SK-N-SH (cell line): ENCODE measurements around the gene AKR1D1. TPM values are rescaled to one million over a fixed set of nuclear protein-coding genes. Genes with fewer than 3 reads are reported as not detected.

ENCODE experiments used
- CTCF ChIA-PET: fragments of 300-600, 350-600 bp; formaldehyde crosslinking; extraction: SDS; loops from one replicate; lab custom pipeline; 2021; lab: Yijun Ruan, JAX
- POLR2A ChIA-PET: fragments of 350-600 bp; sonication (Branson Sonifier 250); formaldehyde crosslinking; extraction: SDS; loops from one replicate; lab custom pipeline; 2020; ENCODE audit warnings: antibody characterized with exemption, inconsistent platforms; lab: Yijun Ruan, JAX
- DNase-seq: peaks from one replicate; pipeline ENCODE4 v3.0.0; 2012
- H2AFZ ChIP-seq: fragments of 200-600 bp; sonication (generic); 2 replicates; pipeline ENCODE4 v1.8.1; 2016; ENCODE audit warnings: antibody characterized with exemption, mild to moderate bottlenecking, low read depth
- H3F3A ChIP-seq: fragments of 200-600 bp; sonication (generic); replicated peaks from 2 replicates; pipeline ENCODE3; 2016; ENCODE audit warnings: antibody characterized with exemption, mild to moderate bottlenecking; ENCODE audit not compliant: insufficient read depth
- H3K27ac ChIP-seq, 2 experiments: fragments of 200-500 bp in 1 of 2; fragments of 200-600 bp in 1 of 2; sonication (Bioruptor generic) in 1 of 2; sonication (generic), shearing (Covaris generic) in 1 of 2; 2 replicates each; pipeline versions ENCODE4 v1.5.1 to v1.6.1; 2014 to 2016; ENCODE audit warnings: low read depth in 2 of 2, inconsistent platforms in 1 of 2, low read length in 1 of 2, mild to moderate bottlenecking in 1 of 2, mixed read lengths in 1 of 2
- H3K27me3 ChIP-seq: fragments of 200-600 bp; sonication (generic), shearing (Covaris generic); 2 replicates; pipeline ENCODE4 v1.6.1; 2016; ENCODE audit warnings: mixed run types; ENCODE audit not compliant: insufficient read depth
- H3K36me3 ChIP-seq, 2 experiments: fragments of 200-500 bp in 1 of 2; fragments of 200-600 bp in 1 of 2; sonication (Bioruptor generic) in 1 of 2; sonication (generic) in 1 of 2; replicated peaks in 1 of 2; 2 replicates each; pipeline versions ENCODE3 to v1.5.1; 2014 to 2016; ENCODE audit warnings: low read length in 1 of 2, mild to moderate bottlenecking in 1 of 2; ENCODE audit not compliant: insufficient read depth in 2 of 2, control insufficient read depth in 1 of 2
- H3K4me1 ChIP-seq, 2 experiments: fragments of 200-500 bp in 1 of 2; fragments of 200-600 bp in 1 of 2; sonication (Bioruptor generic) in 1 of 2; sonication (generic), shearing (Covaris generic) in 1 of 2; 2 replicates each; pipeline versions ENCODE4 v1.5.1 to v1.6.1; 2014 to 2016; ENCODE audit warnings: low read depth in 1 of 2, low read length in 1 of 2, mixed run types in 1 of 2; ENCODE audit not compliant: insufficient read depth in 2 of 2, control insufficient read depth in 1 of 2
- H3K4me2 ChIP-seq: fragments of 200-600 bp; sonication (generic), shearing (Covaris generic); 2 replicates; pipeline ENCODE4 v1.6.1; 2017; ENCODE audit warnings: mixed run types
- H3K4me3 ChIP-seq, 2 experiments: fragments of 200-500 bp in 1 of 2; fragments of 200-600 bp in 1 of 2; sonication (Bioruptor generic) in 1 of 2; sonication (generic), shearing (Covaris generic) in 1 of 2; 2 replicates each; pipeline versions ENCODE4 v1.5.1 to v1.8.1; 2014 to 2016; ENCODE audit warnings: low read depth in 2 of 2, inconsistent platforms in 1 of 2, low read length in 1 of 2, mild to moderate bottlenecking in 1 of 2, mixed read lengths in 1 of 2, moderate library complexity in 1 of 2
- H3K79me2 ChIP-seq: fragments of 200-600 bp; sonication (generic); 2 replicates; pipeline ENCODE4 v1.8.1; 2017; ENCODE audit warnings: mild to moderate bottlenecking; ENCODE audit not compliant: insufficient read depth
- H3K9ac ChIP-seq: fragments of 200-600 bp; sonication (generic); 2 replicates; pipeline ENCODE4 v1.6.1; 2017; ENCODE audit warnings: mixed run types
- H3K9me2 ChIP-seq: fragments of 200-600 bp; sonication (generic); 2 replicates; pipeline ENCODE4 v1.6.1; 2017; ENCODE audit warnings: mixed run types
- H3K9me3 ChIP-seq: fragments of 200-600 bp; sonication (generic); 2 replicates; pipeline ENCODE4 v1.6.1; 2017; ENCODE audit warnings: mixed run types, mild to moderate bottlenecking, moderate library complexity
- H4K20me1 ChIP-seq: fragments of 200-600 bp; sonication (generic); 2 replicates; pipeline ENCODE4 v1.6.1; 2017; ENCODE audit warnings: mild to moderate bottlenecking, mixed run types; ENCODE audit not compliant: insufficient read depth
- EP300 ChIP-seq, 2 experiments: IDR thresholded peaks; 2 replicates each; pipeline versions ENCODE4 v1.4.0 to v1.6.1; 2012; ENCODE audit warnings: borderline replicate concordance in 1 of 2, low read depth in 1 of 2, low read length in 1 of 2
- EZH2phosphoT487 ChIP-seq: fragments of 200-600 bp; sonication (generic); IDR thresholded peaks from 2 replicates; pipeline ENCODE4 v1.6.1; 2017; ENCODE audit warnings: low read depth, mixed run types, mild to moderate bottlenecking, antibody characterized with exemption, moderate library complexity, borderline replicate concordance
- FOSL2 ChIP-seq: IDR thresholded peaks from 2 replicates; pipeline ENCODE4 v1.4.0; 2012; ENCODE audit warnings: low read depth, mild to moderate bottlenecking, moderate library complexity, borderline replicate concordance
- GABPA ChIP-seq: IDR thresholded peaks from 2 replicates; pipeline ENCODE4 v1.4.0; 2012; ENCODE audit warnings: low read depth, mild to moderate bottlenecking
- GATA2 ChIP-seq: sonication (generic); formaldehyde crosslinking; IDR thresholded peaks from 2 replicates; pipeline ENCODE4 v1.5.0; 2020; ENCODE audit warnings: mild to moderate bottlenecking, missing genetic modification reagents
- JUND ChIP-seq: IDR thresholded peaks from 2 replicates; pipeline ENCODE4 v1.4.0; 2012
- MXI1 ChIP-seq: IDR thresholded peaks from 2 replicates; pipeline ENCODE4 v1.6.1; 2012; ENCODE audit warnings: mild to moderate bottlenecking, low read depth, low read length, improper control_type of control experiment
- NFIC ChIP-seq: IDR thresholded peaks from 2 replicates; pipeline ENCODE4 v1.4.0; 2012; ENCODE audit warnings: borderline replicate concordance
- RAD21 ChIP-seq: IDR thresholded peaks from 2 replicates; pipeline ENCODE4 v1.6.1; 2012; ENCODE audit warnings: mild to moderate bottlenecking, low read length
- RXRA ChIP-seq: IDR thresholded peaks from 2 replicates; pipeline ENCODE4 v1.4.0; 2012; ENCODE audit warnings: low read depth, mild to moderate bottlenecking, borderline replicate concordance
- SMC3 ChIP-seq: IDR thresholded peaks from 2 replicates; pipeline ENCODE4 v1.6.1; 2012; ENCODE audit warnings: low read depth, low read length, improper control_type of control experiment
- TEAD4 ChIP-seq: IDR thresholded peaks from 2 replicates; pipeline ENCODE4 v1.4.0; 2012; ENCODE audit warnings: mild to moderate bottlenecking, borderline replicate concordance; ENCODE audit not compliant: insufficient read depth
- WGBS: methylation state at CpG from one replicate; pipeline ENCODE4 v1.1.6; 2017; ENCODE audit warnings: low lambda C conversion rate; 5-methylcytosine and 5-hydroxymethylcytosine counted together
- polyA plus RNA-seq, 3 experiments: library from polyadenylated mRNA; depleted of rRNA; stranded (reverse); fragments of >200 nt; gene quantifications; 2 replicates each; pipeline ENCODE4 v1.2.3, GENCODE V29; 2012
- TF ChIP-seq, protein P1 (sequence below): IDR thresholded peaks from 2 replicates; pipeline ENCODE4 v1.4.0; 2012; ENCODE audit warnings: low read depth, borderline replicate concordance
- TF ChIP-seq, protein P2 (sequence below): fragments of 200-600 bp; sonication (generic); IDR thresholded peaks from 2 replicates; pipeline ENCODE4 v1.6.1; 2017; ENCODE audit warnings: antibody characterized with exemption, mild to moderate bottlenecking, moderate library complexity
- TF ChIP-seq, protein P3 (sequence below): IDR thresholded peaks from 2 replicates; pipeline ENCODE4; 2012
- TF ChIP-seq, protein P4 (sequence below): fragments of 150-350 bp; IDR thresholded peaks from 2 replicates; pipeline ENCODE4 v1.6.1; 2016; ENCODE audit warnings: mild to moderate bottlenecking, low read depth, low read length
- TF ChIP-seq, protein P5 (sequence below): IDR thresholded peaks from 2 replicates; pipeline ENCODE4 v1.6.1; 2012; ENCODE audit warnings: mild to moderate bottlenecking, low read depth, low read length, moderate library complexity
- TF ChIP-seq, protein P6 (sequence below): fragments of 150-350 bp; IDR thresholded peaks from 2 replicates; pipeline ENCODE4 v1.6.1; 2017; ENCODE audit warnings: antibody characterized with exemption, low read length, low read depth, borderline replicate concordance

The AKR1D1 gene
- polyA plus RNA-seq, 1 of the 3 experiments (the other 2 are of a cell fraction), result not detected

DNA sequence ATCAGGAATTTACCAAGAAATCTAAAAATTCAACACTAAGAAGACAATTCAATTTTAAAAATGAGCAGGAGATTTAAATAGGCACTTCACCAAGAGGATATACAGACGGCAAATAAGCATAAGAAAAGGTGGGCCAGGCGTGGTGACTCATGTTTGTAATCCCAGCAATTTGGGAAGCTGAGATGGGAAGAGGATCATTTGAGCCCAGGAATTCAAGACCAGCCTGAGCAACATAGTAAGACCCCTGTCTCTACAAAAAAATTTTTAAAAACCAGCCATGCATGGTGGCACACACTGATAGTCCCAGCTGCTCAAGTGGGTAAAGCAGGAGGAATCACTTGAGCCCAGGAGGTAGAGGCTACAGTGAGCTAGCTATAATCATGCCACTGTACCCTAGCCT, 3.5 kb upstream of the AKR1D1 start:
- DNase-seq, result no peak
- Histone ChIP-seq H4K20me1 (no peaks in the 10 kb centered on the region), H3K27ac (no peak overlapping the region), H3F3A (no peaks in the 10 kb centered on the region), H3K79me2 (no peaks in the 10 kb centered on the region), H3K4me3 (no peak overlapping the region), H3K36me3 (no peaks in the 10 kb centered on the region), H3K27me3 (no peaks in the 10 kb centered on the region), H3K9me2 (0 out of 2 replicates have a peak, but pooled peaks cover 4% of the 10 kb centered on the region), H3K9ac (no peak overlapping the region), H3K9me3 (no peaks in the 10 kb centered on the region), H3K4me1 (no peaks in the 10 kb centered on the region; a peak in 1 of 4 replicates), H3K4me2 (no peak overlapping the region)
- CTCF ChIA-PET, result no interaction called here
- 32% methylated on average over 2 of the region's 2 CpGs for WGBS
- POLR2A ChIA-PET, result no interaction called here
- TF ChIP-seq, protein P1, sequence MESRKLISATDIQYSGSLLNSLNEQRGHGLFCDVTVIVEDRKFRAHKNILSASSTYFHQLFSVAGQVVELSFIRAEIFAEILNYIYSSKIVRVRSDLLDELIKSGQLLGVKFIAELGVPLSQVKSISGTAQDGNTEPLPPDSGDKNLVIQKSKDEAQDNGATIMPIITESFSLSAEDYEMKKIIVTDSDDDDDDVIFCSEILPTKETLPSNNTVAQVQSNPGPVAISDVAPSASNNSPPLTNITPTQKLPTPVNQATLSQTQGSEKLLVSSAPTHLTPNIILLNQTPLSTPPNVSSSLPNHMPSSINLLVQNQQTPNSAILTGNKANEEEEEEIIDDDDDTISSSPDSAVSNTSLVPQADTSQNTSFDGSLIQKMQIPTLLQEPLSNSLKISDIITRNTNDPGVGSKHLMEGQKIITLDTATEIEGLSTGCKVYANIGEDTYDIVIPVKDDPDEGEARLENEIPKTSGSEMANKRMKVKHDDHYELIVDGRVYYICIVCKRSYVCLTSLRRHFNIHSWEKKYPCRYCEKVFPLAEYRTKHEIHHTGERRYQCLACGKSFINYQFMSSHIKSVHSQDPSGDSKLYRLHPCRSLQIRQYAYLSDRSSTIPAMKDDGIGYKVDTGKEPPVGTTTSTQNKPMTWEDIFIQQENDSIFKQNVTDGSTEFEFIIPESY, result no peak
- TF ChIP-seq EP300 (IDR thresholded peaks at IDR 0.05; ENCODE audit: borderline replicate concordance in 1 of 2, low read depth in 1 of 2, low read length in 1 of 2) (no peak), SMC3 (no peak), RXRA (no peak), JUND (no peak), GABPA (no peak), GATA2 (CRISPR knock-in tag) (no peak), EZH2phosphoT487 (no peak), RAD21 (no peak), TEAD4 (no peak), MXI1 (no peak), NFIC (no peak), FOSL2 (no peak)
- TF ChIP-seq, protein P2, sequence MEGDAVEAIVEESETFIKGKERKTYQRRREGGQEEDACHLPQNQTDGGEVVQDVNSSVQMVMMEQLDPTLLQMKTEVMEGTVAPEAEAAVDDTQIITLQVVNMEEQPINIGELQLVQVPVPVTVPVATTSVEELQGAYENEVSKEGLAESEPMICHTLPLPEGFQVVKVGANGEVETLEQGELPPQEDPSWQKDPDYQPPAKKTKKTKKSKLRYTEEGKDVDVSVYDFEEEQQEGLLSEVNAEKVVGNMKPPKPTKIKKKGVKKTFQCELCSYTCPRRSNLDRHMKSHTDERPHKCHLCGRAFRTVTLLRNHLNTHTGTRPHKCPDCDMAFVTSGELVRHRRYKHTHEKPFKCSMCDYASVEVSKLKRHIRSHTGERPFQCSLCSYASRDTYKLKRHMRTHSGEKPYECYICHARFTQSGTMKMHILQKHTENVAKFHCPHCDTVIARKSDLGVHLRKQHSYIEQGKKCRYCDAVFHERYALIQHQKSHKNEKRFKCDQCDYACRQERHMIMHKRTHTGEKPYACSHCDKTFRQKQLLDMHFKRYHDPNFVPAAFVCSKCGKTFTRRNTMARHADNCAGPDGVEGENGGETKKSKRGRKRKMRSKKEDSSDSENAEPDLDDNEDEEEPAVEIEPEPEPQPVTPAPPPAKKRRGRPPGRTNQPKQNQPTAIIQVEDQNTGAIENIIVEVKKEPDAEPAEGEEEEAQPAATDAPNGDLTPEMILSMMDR, result no peak
- TF ChIP-seq, protein P3, sequence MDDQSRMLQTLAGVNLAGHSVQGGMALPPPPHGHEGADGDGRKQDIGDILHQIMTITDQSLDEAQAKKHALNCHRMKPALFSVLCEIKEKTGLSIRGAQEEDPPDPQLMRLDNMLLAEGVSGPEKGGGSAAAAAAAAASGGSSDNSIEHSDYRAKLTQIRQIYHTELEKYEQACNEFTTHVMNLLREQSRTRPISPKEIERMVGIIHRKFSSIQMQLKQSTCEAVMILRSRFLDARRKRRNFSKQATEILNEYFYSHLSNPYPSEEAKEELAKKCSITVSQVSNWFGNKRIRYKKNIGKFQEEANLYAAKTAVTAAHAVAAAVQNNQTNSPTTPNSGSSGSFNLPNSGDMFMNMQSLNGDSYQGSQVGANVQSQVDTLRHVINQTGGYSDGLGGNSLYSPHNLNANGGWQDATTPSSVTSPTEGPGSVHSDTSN, result no peak
- TF ChIP-seq, protein P4, sequence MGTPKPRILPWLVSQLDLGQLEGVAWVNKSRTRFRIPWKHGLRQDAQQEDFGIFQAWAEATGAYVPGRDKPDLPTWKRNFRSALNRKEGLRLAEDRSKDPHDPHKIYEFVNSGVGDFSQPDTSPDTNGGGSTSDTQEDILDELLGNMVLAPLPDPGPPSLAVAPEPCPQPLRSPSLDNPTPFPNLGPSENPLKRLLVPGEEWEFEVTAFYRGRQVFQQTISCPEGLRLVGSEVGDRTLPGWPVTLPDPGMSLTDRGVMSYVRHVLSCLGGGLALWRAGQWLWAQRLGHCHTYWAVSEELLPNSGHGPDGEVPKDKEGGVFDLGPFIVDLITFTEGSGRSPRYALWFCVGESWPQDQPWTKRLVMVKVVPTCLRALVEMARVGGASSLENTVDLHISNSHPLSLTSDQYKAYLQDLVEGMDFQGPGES, result no peak
- TF ChIP-seq, protein P5, sequence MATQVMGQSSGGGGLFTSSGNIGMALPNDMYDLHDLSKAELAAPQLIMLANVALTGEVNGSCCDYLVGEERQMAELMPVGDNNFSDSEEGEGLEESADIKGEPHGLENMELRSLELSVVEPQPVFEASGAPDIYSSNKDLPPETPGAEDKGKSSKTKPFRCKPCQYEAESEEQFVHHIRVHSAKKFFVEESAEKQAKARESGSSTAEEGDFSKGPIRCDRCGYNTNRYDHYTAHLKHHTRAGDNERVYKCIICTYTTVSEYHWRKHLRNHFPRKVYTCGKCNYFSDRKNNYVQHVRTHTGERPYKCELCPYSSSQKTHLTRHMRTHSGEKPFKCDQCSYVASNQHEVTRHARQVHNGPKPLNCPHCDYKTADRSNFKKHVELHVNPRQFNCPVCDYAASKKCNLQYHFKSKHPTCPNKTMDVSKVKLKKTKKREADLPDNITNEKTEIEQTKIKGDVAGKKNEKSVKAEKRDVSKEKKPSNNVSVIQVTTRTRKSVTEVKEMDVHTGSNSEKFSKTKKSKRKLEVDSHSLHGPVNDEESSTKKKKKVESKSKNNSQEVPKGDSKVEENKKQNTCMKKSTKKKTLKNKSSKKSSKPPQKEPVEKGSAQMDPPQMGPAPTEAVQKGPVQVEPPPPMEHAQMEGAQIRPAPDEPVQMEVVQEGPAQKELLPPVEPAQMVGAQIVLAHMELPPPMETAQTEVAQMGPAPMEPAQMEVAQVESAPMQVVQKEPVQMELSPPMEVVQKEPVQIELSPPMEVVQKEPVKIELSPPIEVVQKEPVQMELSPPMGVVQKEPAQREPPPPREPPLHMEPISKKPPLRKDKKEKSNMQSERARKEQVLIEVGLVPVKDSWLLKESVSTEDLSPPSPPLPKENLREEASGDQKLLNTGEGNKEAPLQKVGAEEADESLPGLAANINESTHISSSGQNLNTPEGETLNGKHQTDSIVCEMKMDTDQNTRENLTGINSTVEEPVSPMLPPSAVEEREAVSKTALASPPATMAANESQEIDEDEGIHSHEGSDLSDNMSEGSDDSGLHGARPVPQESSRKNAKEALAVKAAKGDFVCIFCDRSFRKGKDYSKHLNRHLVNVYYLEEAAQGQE, result no peak
- TF ChIP-seq, protein P6, sequence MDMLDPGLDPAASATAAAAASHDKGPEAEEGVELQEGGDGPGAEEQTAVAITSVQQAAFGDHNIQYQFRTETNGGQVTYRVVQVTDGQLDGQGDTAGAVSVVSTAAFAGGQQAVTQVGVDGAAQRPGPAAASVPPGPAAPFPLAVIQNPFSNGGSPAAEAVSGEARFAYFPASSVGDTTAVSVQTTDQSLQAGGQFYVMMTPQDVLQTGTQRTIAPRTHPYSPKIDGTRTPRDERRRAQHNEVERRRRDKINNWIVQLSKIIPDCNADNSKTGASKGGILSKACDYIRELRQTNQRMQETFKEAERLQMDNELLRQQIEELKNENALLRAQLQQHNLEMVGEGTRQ, result no peak
- TF ChIP-seq, all 33 proteins: peak for 0
- no peak overlapping the region for H2AFZ ChIP-seq
